SK-N-SH (cell line): ENCODE results near the gene FAM83F. TPM values are rescaled to one million over a fixed set of nuclear protein-coding genes. Genes with fewer than 3 reads are reported as not detected.

Experiments
- CTCF ChIA-PET: fragments of 300-600, 350-600 bp; formaldehyde crosslinking; extraction: SDS; loops from one replicate; lab custom pipeline; 2021; lab: Yijun Ruan, JAX
- POLR2A ChIA-PET: fragments of 350-600 bp; sonication (Branson Sonifier 250); formaldehyde crosslinking; extraction: SDS; loops from one replicate; lab custom pipeline; 2020; ENCODE audit warnings: antibody characterized with exemption, inconsistent platforms; lab: Yijun Ruan, JAX
- DNase-seq: peaks from one replicate; pipeline ENCODE4 v3.0.0; 2012
- H2AFZ ChIP-seq: fragments of 200-600 bp; sonication (generic); 2 replicates; pipeline ENCODE4 v1.8.1; 2016; ENCODE audit warnings: antibody characterized with exemption, mild to moderate bottlenecking, low read depth
- H3F3A ChIP-seq: fragments of 200-600 bp; sonication (generic); replicated peaks from 2 replicates; pipeline ENCODE3; 2016; ENCODE audit warnings: antibody characterized with exemption, mild to moderate bottlenecking; ENCODE audit not compliant: insufficient read depth
- H3K27ac ChIP-seq, 2 experiments: fragments of 200-500 bp in 1 of 2; fragments of 200-600 bp in 1 of 2; sonication (Bioruptor generic) in 1 of 2; sonication (generic), shearing (Covaris generic) in 1 of 2; 2 replicates each; pipeline versions ENCODE4 v1.5.1 to v1.6.1; 2014 to 2016; ENCODE audit warnings: low read depth in 2 of 2, inconsistent platforms in 1 of 2, low read length in 1 of 2, mild to moderate bottlenecking in 1 of 2, mixed read lengths in 1 of 2
- H3K27me3 ChIP-seq: fragments of 200-600 bp; sonication (generic), shearing (Covaris generic); 2 replicates; pipeline ENCODE4 v1.6.1; 2016; ENCODE audit warnings: mixed run types; ENCODE audit not compliant: insufficient read depth
- H3K36me3 ChIP-seq, 2 experiments: fragments of 200-500 bp in 1 of 2; fragments of 200-600 bp in 1 of 2; sonication (Bioruptor generic) in 1 of 2; sonication (generic) in 1 of 2; replicated peaks in 1 of 2; 2 replicates each; pipeline versions ENCODE3 to v1.5.1; 2014 to 2016; ENCODE audit warnings: low read length in 1 of 2, mild to moderate bottlenecking in 1 of 2; ENCODE audit not compliant: insufficient read depth in 2 of 2, control insufficient read depth in 1 of 2
- H3K4me1 ChIP-seq, 2 experiments: fragments of 200-500 bp in 1 of 2; fragments of 200-600 bp in 1 of 2; sonication (Bioruptor generic) in 1 of 2; sonication (generic), shearing (Covaris generic) in 1 of 2; 2 replicates each; pipeline versions ENCODE4 v1.5.1 to v1.6.1; 2014 to 2016; ENCODE audit warnings: low read depth in 1 of 2, low read length in 1 of 2, mixed run types in 1 of 2; ENCODE audit not compliant: insufficient read depth in 2 of 2, control insufficient read depth in 1 of 2
- H3K4me2 ChIP-seq: fragments of 200-600 bp; sonication (generic), shearing (Covaris generic); 2 replicates; pipeline ENCODE4 v1.6.1; 2017; ENCODE audit warnings: mixed run types
- H3K4me3 ChIP-seq, 2 experiments: fragments of 200-500 bp in 1 of 2; fragments of 200-600 bp in 1 of 2; sonication (Bioruptor generic) in 1 of 2; sonication (generic), shearing (Covaris generic) in 1 of 2; 2 replicates each; pipeline versions ENCODE4 v1.5.1 to v1.8.1; 2014 to 2016; ENCODE audit warnings: low read depth in 2 of 2, inconsistent platforms in 1 of 2, low read length in 1 of 2, mild to moderate bottlenecking in 1 of 2, mixed read lengths in 1 of 2, moderate library complexity in 1 of 2
- H3K79me2 ChIP-seq: fragments of 200-600 bp; sonication (generic); 2 replicates; pipeline ENCODE4 v1.8.1; 2017; ENCODE audit warnings: mild to moderate bottlenecking; ENCODE audit not compliant: insufficient read depth
- H3K9ac ChIP-seq: fragments of 200-600 bp; sonication (generic); 2 replicates; pipeline ENCODE4 v1.6.1; 2017; ENCODE audit warnings: mixed run types
- H3K9me2 ChIP-seq: fragments of 200-600 bp; sonication (generic); 2 replicates; pipeline ENCODE4 v1.6.1; 2017; ENCODE audit warnings: mixed run types
- H3K9me3 ChIP-seq: fragments of 200-600 bp; sonication (generic); 2 replicates; pipeline ENCODE4 v1.6.1; 2017; ENCODE audit warnings: mixed run types, mild to moderate bottlenecking, moderate library complexity
- H4K20me1 ChIP-seq: fragments of 200-600 bp; sonication (generic); 2 replicates; pipeline ENCODE4 v1.6.1; 2017; ENCODE audit warnings: mild to moderate bottlenecking, mixed run types; ENCODE audit not compliant: insufficient read depth
- CHD2 ChIP-seq: fragments of 150-350 bp; IDR thresholded peaks from 2 replicates; pipeline ENCODE4 v1.6.1; 2018; ENCODE audit warnings: low read length; ENCODE audit not compliant: partially characterized antibody
- ELF1 ChIP-seq: IDR thresholded peaks from 2 replicates; pipeline ENCODE4 v1.4.0; 2012
- FOSL2 ChIP-seq: IDR thresholded peaks from 2 replicates; pipeline ENCODE4 v1.4.0; 2012; ENCODE audit warnings: low read depth, mild to moderate bottlenecking, moderate library complexity, borderline replicate concordance
- FOXJ3 ChIP-seq: sonication (generic); formaldehyde crosslinking; IDR thresholded peaks from 2 replicates; pipeline ENCODE4 v1.5.1; 2020; ENCODE audit warnings: mild to moderate bottlenecking, missing genetic modification reagents
- FOXM1 ChIP-seq: IDR thresholded peaks from 2 replicates; pipeline ENCODE4 v1.4.0; 2012; ENCODE audit warnings: low read depth, mild to moderate bottlenecking
- JUND ChIP-seq: IDR thresholded peaks from 2 replicates; pipeline ENCODE4 v1.4.0; 2012
- MXI1 ChIP-seq: IDR thresholded peaks from 2 replicates; pipeline ENCODE4 v1.6.1; 2012; ENCODE audit warnings: mild to moderate bottlenecking, low read depth, low read length, improper control_type of control experiment
- NRF1 ChIP-seq: IDR thresholded peaks from 2 replicates; pipeline ENCODE4 v1.6.1; 2012; ENCODE audit warnings: low read depth, mild to moderate bottlenecking, low read length
- PBX3 ChIP-seq: IDR thresholded peaks from 2 replicates; pipeline ENCODE4; 2012
- POLR2AphosphoS5 ChIP-seq: IDR thresholded peaks from 2 replicates; pipeline ENCODE4 v1.6.1; 2012; ENCODE audit warnings: low read depth, low read length
- RCOR1 ChIP-seq: fragments of 150-350 bp; IDR thresholded peaks from 2 replicates; pipeline ENCODE4 v1.6.1; 2017; ENCODE audit warnings: antibody characterized with exemption, low read length
- RXRA ChIP-seq: IDR thresholded peaks from 2 replicates; pipeline ENCODE4 v1.4.0; 2012; ENCODE audit warnings: low read depth, mild to moderate bottlenecking, borderline replicate concordance
- TEAD4 ChIP-seq: IDR thresholded peaks from 2 replicates; pipeline ENCODE4 v1.4.0; 2012; ENCODE audit warnings: mild to moderate bottlenecking, borderline replicate concordance; ENCODE audit not compliant: insufficient read depth
- USF1 ChIP-seq: IDR thresholded peaks from 2 replicates; pipeline ENCODE4 v1.4.0; 2012; ENCODE audit warnings: low read depth, borderline replicate concordance
- YY1 ChIP-seq: IDR thresholded peaks from 2 replicates; pipeline ENCODE4 v1.4.0; 2012; ENCODE audit warnings: low read depth, mild to moderate bottlenecking
- ZBTB33 ChIP-seq: IDR thresholded peaks from 2 replicates; pipeline ENCODE4 v1.4.0; 2012; ENCODE audit warnings: low read depth, borderline replicate concordance
- WGBS: methylation state at CpG from one replicate; pipeline ENCODE4 v1.1.6; 2017; ENCODE audit warnings: low lambda C conversion rate; 5-methylcytosine and 5-hydroxymethylcytosine counted together
- polyA plus RNA-seq, 3 experiments: library from polyadenylated mRNA; depleted of rRNA; stranded (reverse); fragments of >200 nt; gene quantifications; 2 replicates each; pipeline ENCODE4 v1.2.3, GENCODE V29; 2012
- TF ChIP-seq, protein P1 (sequence below): IDR thresholded peaks from 2 replicates; pipeline ENCODE4 v1.4.0; 2012; ENCODE audit warnings: low read depth
- TF ChIP-seq, protein P2 (sequence below): fragments of 150-350 bp; IDR thresholded peaks from 2 replicates; pipeline ENCODE4 v1.6.1; 2016; ENCODE audit warnings: mild to moderate bottlenecking, low read depth, low read length

Gene FAM83F
- polyA plus RNA-seq, 1 of the 3 experiments (the other 2 are of a cell fraction): not detected

DNA sequence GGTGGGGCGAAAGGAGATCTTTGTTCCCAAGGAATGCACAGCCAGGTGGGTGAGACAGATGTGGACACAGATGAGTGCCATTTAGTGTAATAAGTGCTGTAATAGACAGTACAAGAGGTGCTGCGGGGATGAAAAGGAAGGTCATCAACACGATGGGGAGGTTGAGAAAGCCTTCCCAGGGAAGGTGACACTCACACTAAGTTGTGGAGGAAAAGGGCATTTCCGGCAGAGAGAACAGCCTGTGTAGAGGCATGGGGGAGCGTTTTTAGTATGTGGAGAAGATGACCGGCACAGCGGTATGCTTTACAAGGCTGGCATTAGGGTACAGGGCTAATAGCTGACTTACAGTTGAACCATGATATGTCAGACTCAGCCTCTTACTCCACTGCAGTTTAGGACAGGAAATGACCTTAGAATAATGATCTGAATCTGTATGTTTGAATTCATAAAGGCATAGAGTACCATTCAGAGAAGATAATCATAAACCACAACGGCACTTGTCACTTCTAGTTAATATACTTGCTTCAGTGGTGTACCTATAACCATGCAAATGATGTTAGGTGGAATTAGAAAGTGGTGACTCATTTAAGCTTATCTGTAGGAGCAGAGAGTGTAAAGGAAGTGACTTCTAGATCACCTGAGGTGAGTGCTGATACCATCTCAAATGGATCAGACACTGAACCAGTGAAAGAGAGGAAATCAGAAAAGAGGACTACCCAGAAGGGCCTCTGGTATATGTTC lies 60.6 kb downstream of the FAM83F start:
- 80% methylated on average over 8 of the region's 8 CpGs for WGBS
- H3K79me2 ChIP-seq: no peaks in the 10 kb centered on the region

DNA sequence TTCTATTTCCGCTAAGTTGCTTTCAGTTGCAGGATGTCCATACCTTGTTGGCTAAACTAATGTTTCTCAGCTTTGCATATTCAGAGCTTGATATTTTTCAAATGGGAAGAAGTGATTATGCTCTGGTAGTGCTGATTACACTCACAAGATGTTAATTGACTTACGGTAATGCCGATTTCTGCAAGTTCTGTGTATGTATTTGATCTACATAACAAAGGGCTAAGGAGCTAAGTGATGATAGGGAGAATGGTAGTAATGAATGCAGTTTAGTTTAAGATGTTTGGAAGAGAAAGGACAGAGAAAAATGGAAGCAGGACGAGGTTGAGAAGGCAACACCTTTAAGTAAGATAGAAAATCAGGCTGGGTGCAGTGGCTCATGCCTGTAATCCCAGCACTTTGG lies 61.4 kb downstream of the FAM83F start:
- H3K4me1 ChIP-seq: peaks cover 0 to 2% of the 10 kb centered on the region in 2 experiments; a peak in 1 of 4 replicates
- H4K20me1 ChIP-seq: no peaks in the 10 kb centered on the region
- no peaks in the 10 kb centered on the region for H3K9me2 ChIP-seq
- no peaks in the 10 kb centered on the region for H3K9me3 ChIP-seq
- no peak overlapping the region for H2AFZ ChIP-seq
- H3K4me3 ChIP-seq: no peak overlapping the region
- H3K27ac ChIP-seq: no peak overlapping the region
- H3K79me2 ChIP-seq: no peaks in the 10 kb centered on the region
- no peak overlapping the region for H3K9ac ChIP-seq
- no peaks in the 10 kb centered on the region for H3K27me3 ChIP-seq
- ChIA-PET POLR2A (no interaction called here), CTCF (no interaction called here)
- TF ChIP-seq RCOR1: no peak
- no peak for TF ChIP-seq RXRA
- no peak for TF ChIP-seq MXI1
- TF ChIP-seq FOXJ3 (CRISPR knock-in tag): no peak
- TF ChIP-seq ZBTB33: no peak
- no peak for TF ChIP-seq ELF1
- TF ChIP-seq, protein P1, sequence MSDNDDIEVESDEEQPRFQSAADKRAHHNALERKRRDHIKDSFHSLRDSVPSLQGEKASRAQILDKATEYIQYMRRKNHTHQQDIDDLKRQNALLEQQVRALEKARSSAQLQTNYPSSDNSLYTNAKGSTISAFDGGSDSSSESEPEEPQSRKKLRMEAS: no peak
- TF ChIP-seq USF1: no peak
- TF ChIP-seq, protein P2, sequence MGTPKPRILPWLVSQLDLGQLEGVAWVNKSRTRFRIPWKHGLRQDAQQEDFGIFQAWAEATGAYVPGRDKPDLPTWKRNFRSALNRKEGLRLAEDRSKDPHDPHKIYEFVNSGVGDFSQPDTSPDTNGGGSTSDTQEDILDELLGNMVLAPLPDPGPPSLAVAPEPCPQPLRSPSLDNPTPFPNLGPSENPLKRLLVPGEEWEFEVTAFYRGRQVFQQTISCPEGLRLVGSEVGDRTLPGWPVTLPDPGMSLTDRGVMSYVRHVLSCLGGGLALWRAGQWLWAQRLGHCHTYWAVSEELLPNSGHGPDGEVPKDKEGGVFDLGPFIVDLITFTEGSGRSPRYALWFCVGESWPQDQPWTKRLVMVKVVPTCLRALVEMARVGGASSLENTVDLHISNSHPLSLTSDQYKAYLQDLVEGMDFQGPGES: no peak
- no peak for TF ChIP-seq CHD2
- no peak for TF ChIP-seq FOSL2
- TF ChIP-seq FOXM1: no peak
- no peak for TF ChIP-seq POLR2AphosphoS5
- no peak for TF ChIP-seq PBX3
- TF ChIP-seq NRF1: no peak
- TF ChIP-seq JUND: no peak
- TF ChIP-seq YY1: no peak
- WGBS: 96% methylated on average over 4 of the region's 4 CpGs
- H3K4me2 ChIP-seq: no peak overlapping the region
- no peak for DNase-seq
- H3K36me3 ChIP-seq: no peaks in the 10 kb centered on the region
- H3F3A ChIP-seq: no peaks in the 10 kb centered on the region

More for the DNA sequence above, 60.6 kb downstream of the FAM83F start:
- no peaks in the 10 kb centered on the region for H3F3A ChIP-seq
- H3K27me3 ChIP-seq: no peaks in the 10 kb centered on the region
- H3K9me2 ChIP-seq: no peaks in the 10 kb centered on the region
- POLR2A ChIA-PET: no interaction called here
- H3K4me3 ChIP-seq: no peak overlapping the region
- TF ChIP-seq TEAD4 (no peak), FOXM1 (no peak)
- TF ChIP-seq, protein P2: no peak
- TF ChIP-seq, all 33 proteins: peak for 0
- Histone ChIP-seq H3K9me3 (no peaks in the 10 kb centered on the region), H3K4me2 (no peak overlapping the region), H3K9ac (no peak overlapping the region), H3K27ac (no peak overlapping the region), H2AFZ (no peak overlapping the region), H3K36me3 (no peaks in the 10 kb centered on the region), H3K4me1 (peaks cover 0 to 2% of the 10 kb centered on the region in 2 experiments; a peak in 1 of 4 replicates), H4K20me1 (no peaks in the 10 kb centered on the region)
- CTCF ChIA-PET: no interaction called here
- DNase-seq: no peak
